ENCODE measurements around the gene GLCE.
A peak's percentile ranks its signal among the peaks of the same experiment; 100 is the strongest.
"Not testable (repeated sequence)": the region's sequence is repeated elsewhere in the genome, so short reads cannot be mapped to it uniquely, and the experiment has no call there.

Gene GLCE

GRCh38 chr15:69161079-69161877 is 843 bp downstream of the GLCE start:
- DNase-seq, result peak in 1 of 2 donors; percentile 28

DNA sequence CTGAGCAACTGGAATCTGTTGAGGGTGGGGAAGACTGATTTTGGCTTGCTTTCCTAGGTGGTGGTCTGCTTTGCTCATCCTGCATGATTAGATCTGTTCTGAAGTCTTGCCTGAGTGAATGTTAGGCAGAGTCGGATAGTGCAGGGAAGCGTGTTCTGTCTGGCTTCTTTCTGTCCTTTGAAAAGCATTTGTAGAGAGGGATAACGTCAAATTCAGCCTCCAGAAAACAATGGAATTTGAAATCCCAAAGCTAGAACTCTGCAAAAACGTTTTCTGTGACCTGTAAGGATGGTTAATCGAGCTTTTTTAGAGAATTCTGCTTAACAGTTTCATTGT is 1.4 kb downstream of the GLCE start:
- DNase-seq, result no peak

DNA sequence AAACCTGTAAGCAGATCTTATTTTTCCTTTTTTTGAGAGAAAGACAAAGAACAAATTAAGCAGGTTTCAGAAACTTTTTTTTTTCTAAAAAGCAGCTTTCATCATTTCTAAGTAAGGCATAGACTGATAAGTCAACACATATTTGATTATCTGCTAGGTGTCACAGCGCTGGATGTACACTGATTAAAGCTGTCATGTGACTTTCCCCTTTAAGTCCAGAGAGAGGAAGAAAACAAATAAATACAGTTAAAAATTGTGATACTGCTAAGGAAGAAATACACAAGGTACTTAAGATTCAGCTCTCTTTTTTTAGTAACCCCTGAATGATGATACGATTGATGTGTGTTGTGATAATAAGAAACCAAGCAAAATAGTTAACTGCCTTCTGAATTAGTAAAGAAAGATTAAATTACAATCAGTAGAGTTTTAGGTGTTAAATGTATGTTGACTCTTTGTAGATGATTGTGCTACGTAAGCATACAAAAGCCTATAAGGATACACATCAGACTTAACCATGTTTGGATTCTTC is 2.8 kb downstream of the GLCE start:
- no peak for DNase-seq

- no peak for DNase-seq
These were observed 4.6 kb downstream of the GLCE start for GRCh38 chr15:69164807-69165636.

DNA sequence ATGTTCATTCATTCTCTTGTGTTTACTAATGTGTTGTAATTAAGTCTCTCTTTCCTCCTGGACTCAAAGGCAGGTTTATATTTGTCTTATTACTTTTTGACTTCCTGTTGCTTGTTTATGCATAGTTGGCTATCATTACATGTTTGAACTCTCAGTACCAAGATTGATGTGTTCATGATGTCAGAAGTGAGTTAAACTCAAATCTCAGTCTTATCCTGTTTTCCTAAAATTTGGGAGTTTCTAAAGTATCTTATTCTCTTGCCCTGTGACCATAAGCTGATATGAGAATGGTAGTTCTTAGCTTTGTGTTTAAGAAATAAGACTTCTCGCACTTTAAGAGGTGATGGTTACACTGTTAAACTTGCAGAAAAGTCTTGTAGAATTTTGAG is 5.2 kb downstream of the GLCE start:
- DNase-seq, result no peak

DNA sequence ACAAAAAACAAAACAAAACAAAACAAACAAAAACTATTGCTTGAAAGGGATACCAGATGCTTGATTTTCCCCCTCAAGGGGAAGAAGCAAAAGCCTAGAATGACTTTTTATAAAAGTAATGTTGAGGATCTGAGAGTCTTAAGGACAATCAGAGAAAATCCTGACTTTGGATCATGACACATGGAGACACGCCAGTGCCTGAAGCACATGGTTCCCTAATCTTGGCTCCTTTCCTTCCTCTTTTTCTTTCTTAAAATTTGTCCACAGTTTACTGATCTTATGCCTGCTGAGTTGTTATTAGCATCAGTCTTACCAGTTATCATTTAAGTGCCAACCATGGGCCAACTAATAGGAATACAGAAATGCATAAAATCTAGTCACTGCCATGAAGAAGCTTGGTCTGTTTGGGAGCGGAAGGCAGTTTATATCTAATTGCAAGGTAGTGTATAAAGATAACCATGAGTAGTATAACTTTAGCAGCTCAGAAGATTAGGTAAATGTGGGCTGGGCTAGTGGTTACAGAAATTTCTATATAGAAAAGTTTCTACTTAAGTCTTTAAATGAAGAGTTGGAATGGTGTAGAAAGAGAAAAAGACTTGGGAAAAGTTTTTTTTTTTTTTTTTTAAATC is 6.9 kb downstream of the GLCE start:
- DNase-seq, result peak; percentile 59 to 69

GRCh38 chr15:69168361-69168760 is 7.9 kb downstream of the GLCE start:
- DNase-seq, result peak; percentile 32 to 38

- not testable (repeated sequence) for DNase-seq
These were observed 9.1 kb downstream of the GLCE start for GRCh38 chr15:69169540-69169939.

- DNase-seq, result no peak
These were observed 10.2 kb downstream of the GLCE start for GRCh38 chr15:69170597-69170996.

DNA sequence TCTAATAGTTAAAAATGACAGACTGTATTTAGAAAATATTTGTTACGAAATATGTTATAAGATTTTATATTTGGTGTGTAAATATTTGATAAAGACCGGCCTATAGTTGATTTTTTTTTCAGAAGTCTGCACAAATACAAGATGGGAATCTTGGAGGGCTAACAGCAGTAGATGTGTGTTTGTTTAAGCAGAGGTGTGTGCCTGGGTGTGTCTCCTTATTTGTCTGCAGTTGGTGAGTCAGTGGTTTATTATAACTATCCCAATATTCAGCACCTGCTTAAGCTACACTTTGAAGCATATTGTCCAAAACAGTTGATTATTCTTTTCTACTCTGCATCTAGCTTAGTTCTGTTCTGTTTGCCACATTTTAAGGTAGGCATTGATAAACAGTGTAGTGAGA is 12.4 kb downstream of the GLCE start:
- no peak for DNase-seq

- no peak for DNase-seq
These were observed 15.1 kb downstream of the GLCE start for GRCh38 chr15:69175536-69175935.

- no peak for DNase-seq
These were observed 21.0 kb downstream of the GLCE start for GRCh38 chr15:69181424-69181823.

- no peak for DNase-seq
These were observed 24.8 kb downstream of the GLCE start for GRCh38 chr15:69185216-69185615.

- peak; percentile 43 to 49 for DNase-seq
These were observed 25.3 kb downstream of the GLCE start for GRCh38 chr15:69185706-69186105.

- no peak for DNase-seq
These were observed 28.7 kb downstream of the GLCE start for GRCh38 chr15:69189157-69189556.

DNA sequence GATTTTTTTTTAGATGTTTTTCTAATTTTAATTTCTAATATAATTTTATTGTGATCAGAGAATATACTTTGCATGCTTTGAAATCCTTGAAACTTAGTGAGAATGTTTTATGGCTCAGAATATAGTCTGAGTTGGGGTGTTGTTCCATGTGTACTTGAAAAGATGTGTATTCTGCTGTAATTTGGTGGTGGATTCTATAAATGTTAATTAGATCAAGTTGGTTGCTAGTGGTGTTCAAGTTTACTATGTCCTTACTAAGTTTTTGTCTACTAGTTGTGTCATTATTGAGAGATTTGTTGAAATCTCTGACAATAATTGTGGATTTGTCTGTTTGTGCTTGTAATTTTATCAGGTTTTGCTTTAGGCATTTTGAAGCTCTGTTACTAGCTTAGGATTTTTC is 29.7 kb downstream of the GLCE start:
- no peak for DNase-seq

DNA sequence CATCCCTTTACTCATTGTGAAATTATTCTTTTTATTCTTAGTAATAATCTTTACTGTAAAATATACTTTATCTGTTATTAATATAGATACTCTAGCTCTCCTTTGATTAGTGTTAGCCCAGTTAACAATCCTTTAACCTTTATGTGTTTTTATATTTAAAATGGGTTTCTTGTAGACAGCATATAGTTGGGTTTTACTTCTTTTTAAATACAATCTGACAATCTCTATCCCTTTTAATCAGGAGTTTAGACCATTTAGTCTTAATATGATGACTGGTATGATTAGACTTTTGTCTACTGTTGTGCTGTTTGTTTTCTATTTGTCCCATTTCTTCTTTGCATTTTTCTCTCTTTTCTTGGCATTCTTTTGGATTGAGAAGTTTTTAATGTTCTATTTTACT is 30.1 kb downstream of the GLCE start:
- no peak for DNase-seq

DNA sequence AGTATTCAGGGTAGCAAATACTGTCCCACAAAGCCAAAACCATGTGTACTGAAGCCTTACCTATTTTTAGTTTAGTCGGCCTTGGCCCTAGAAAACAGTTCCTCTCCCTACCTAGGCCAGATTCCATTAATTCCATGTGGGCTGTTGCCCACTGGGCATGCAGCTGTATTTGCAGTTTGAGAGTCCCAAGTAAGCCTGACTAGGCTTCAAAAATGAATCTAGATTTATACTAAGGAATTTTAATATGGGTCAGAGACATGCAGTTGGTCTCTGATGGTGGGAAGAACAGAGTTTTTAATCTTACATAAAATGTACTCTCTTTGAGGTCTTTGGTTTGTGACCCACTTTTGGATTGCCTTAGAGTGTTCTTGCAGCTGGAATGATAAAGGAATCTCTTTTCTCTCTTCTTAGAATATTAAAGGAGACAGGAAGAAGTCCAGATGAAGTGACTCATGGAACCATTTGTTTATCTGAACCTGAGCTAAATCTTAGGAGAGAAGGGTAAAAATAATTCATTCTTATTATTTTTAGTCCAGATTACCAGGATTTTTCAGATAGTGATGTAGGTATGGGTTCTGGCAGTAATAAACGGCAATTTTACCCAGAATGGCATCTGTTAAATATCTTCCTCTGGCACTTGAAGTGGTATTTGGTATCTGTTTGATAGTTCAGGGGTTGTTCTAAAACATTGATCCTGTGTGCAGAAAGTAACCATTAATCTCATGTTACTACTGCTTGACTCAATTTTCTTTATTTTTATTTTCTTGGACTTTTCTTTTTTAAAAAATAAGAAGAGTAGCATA is 33.8 kb downstream of the GLCE start:
- DNase-seq, result no peak

GRCh38 chr15:69194854-69195253 is 34.4 kb downstream of the GLCE start:
- DNase-seq, result no peak

GRCh38 chr15:69200832-69201745 is 40.7 kb downstream of the GLCE start:
- no peak for DNase-seq

DNA sequence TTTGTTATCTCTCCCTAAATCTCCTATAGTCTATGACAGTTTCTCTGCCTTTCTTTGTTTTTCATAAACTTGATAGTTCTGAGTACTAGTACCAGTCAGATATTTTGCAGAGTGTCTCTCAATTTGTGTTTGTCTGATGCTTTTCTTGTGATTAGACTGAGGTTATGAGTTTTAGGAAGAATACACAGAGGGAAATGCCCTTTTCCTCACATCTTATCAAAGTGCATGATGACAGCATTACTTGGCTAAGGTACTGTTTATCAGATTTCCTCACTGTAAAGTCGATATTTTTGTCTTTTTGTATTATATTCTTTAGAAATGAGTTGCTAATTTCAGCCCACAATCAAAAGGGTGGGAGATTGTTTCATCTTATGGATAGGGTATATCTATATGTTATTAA is 45.6 kb downstream of the GLCE start:
- no peak for DNase-seq
